WI38 (cell line): ENCODE measurements around the gene FYN.

Experiments used
- H3K4me3 ChIP-seq: 2 replicates; pipeline ENCODE4 v1.5.1; 2011; ENCODE audit warnings: low read depth, mild to moderate bottlenecking, control low read depth, low read length
- CTCF ChIP-seq: IDR thresholded peaks from 2 replicates; pipeline ENCODE4 v1.5.1; 2012; ENCODE audit warnings: low read depth, mild to moderate bottlenecking, control low read depth, low read length

Gene FYN

GRCh38 chr6:111716325-111716724, 156.9 kb downstream of the FYN start:
- H3K4me3 ChIP-seq = no peak overlapping the region
- no peak for TF ChIP-seq CTCF

GRCh38 chr6:111715321-111715720, 157.9 kb downstream of the FYN start:
- no peak overlapping the region for H3K4me3 ChIP-seq
- TF ChIP-seq CTCF = no peak

- TF ChIP-seq CTCF = no peak
- H3K4me3 ChIP-seq = no peak overlapping the region
Measured at GRCh38 chr6:111714416-111715270, 158.6 kb downstream of the FYN start.

GRCh38 chr6:111713811-111714210, 159.4 kb downstream of the FYN start:
- no peak for TF ChIP-seq CTCF
- H3K4me3 ChIP-seq = no peak overlapping the region

GRCh38 chr6:111713236-111713635, 160.0 kb downstream of the FYN start:
- H3K4me3 ChIP-seq = no peak overlapping the region
- TF ChIP-seq CTCF = no peak

- H3K4me3 ChIP-seq = no peak overlapping the region
- TF ChIP-seq CTCF = no peak
Measured at GRCh38 chr6:111711984-111712752, 161.1 kb downstream of the FYN start.

- TF ChIP-seq CTCF = no peak
- no peak overlapping the region for H3K4me3 ChIP-seq
Measured at GRCh38 chr6:111711476-111711875, 161.8 kb downstream of the FYN start.
